PC-3 (cell line): ENCODE data around the gene PCYOX1L.

Source experiments
- CTCF ChIP-seq: fragments of 300-600 bp; sonication (generic); conservative IDR thresholded peaks from 2 replicates; pipeline ENCODE4 v1.5.1; 2017; ENCODE audit warnings: antibody characterized with exemption, low read depth, mild to moderate bottlenecking, low read length
- EZH2 ChIP-seq: fragments of 300-600 bp; sonication (generic); IDR thresholded peaks from one replicate; pipeline ENCODE4 v1.6.1; 2017; ENCODE audit warnings: antibody characterized with exemption, mild to moderate bottlenecking, low read length; ENCODE audit not compliant: unreplicated experiment

GRCh38 chr5:149410721-149411432 lies 53.0 kb downstream of the PCYOX1L start:
- TF ChIP-seq CTCF, result no peak
- no peak for TF ChIP-seq EZH2
